SU-DHL-6 (cell line): ENCODE data around the gene ACACA.
"Not testable (repeated sequence)": the region's sequence is repeated elsewhere in the genome, so short reads cannot be mapped to it uniquely, and the experiment has no call there.

Experiments
- H2AFZ ChIP-seq: fragments of 200-600 bp; sonication (generic); 2 replicates; pipeline ENCODE4 v1.6.1; 2014; ENCODE audit warnings: low read depth, mild to moderate bottlenecking, moderate library complexity, mixed read lengths, antibody characterized with exemption, low read length; ENCODE audit not compliant: severe bottlenecking
- H3F3A ChIP-seq: fragments of 200-600 bp; shearing (Covaris generic); 2 replicates; pipeline ENCODE4 v1.6.0; 2016; ENCODE audit warnings: antibody characterized with exemption, mild to moderate bottlenecking; ENCODE audit not compliant: insufficient read depth
- H3K27ac ChIP-seq: fragments of 200-600 bp; sonication (generic); 2 replicates; pipeline ENCODE4 v1.5.1; 2016; ENCODE audit warnings: low read depth, mild to moderate bottlenecking, low read length, moderate library complexity, mixed read lengths
- H3K27me3 ChIP-seq: fragments of 200-600 bp; sonication (generic), shearing (Covaris generic); 2 replicates; pipeline ENCODE4 v1.6.0; 2014; ENCODE audit warnings: mild to moderate bottlenecking, low read length
- H3K36me3 ChIP-seq: fragments of 200-600 bp; sonication (generic); 2 replicates; pipeline ENCODE4 v1.6.1; 2014; ENCODE audit warnings: mild to moderate bottlenecking, low read length, mixed read lengths
- H3K4me2 ChIP-seq: fragments of 300-600, 200-600 bp; shearing (Covaris generic), sonication (generic); 2 replicates; pipeline ENCODE4 v1.6.0; 2014; ENCODE audit warnings: low read length, low read depth, mild to moderate bottlenecking; ENCODE audit not compliant: poor library complexity, severe bottlenecking
- H3K4me3 ChIP-seq: fragments of 200-600 bp; sonication (generic); 2 replicates; pipeline ENCODE4 v1.5.1; 2014; ENCODE audit warnings: antibody characterized with exemption, low read length, mild to moderate bottlenecking, mixed read lengths; ENCODE audit not compliant: insufficient read depth, poor library complexity, severe bottlenecking
- H3K79me2 ChIP-seq: fragments of 200-600 bp; sonication (generic); 2 replicates; pipeline ENCODE4 v1.6.1; 2014; ENCODE audit warnings: mild to moderate bottlenecking, low read length, moderate library complexity; ENCODE audit not compliant: insufficient read depth
- H3K9ac ChIP-seq: fragments of 200-600 bp; sonication (generic); 2 replicates; pipeline ENCODE4 v1.7.0; 2014; ENCODE audit warnings: mild to moderate bottlenecking, low read length
- H3K9me2 ChIP-seq: fragments of 200-600 bp; sonication (generic); replicated peaks from 2 replicates; pipeline ENCODE4 v1.6.1; 2014; ENCODE audit warnings: low read length; ENCODE audit not compliant: insufficient read depth
- H3K9me3 ChIP-seq: fragments of 200-600 bp; sonication (generic); 2 replicates; pipeline ENCODE4 v1.6.1; 2014; ENCODE audit warnings: low read length, mixed read lengths; ENCODE audit not compliant: insufficient read depth
- H4K20me1 ChIP-seq: fragments of 200-600 bp; sonication (generic); 2 replicates; pipeline ENCODE4 v1.6.1; 2014; ENCODE audit warnings: low read depth, mild to moderate bottlenecking, antibody characterized with exemption, low read length, moderate library complexity, mixed read lengths
- CTCF ChIP-seq: fragments of 200-600 bp; sonication (generic); IDR thresholded peaks from one replicate; pipeline ENCODE4 v1.5.1; 2017; ENCODE audit warnings: antibody characterized with exemption, mild to moderate bottlenecking, low read length, moderate library complexity; ENCODE audit not compliant: insufficient read depth, poor library complexity, severe bottlenecking
- EZH2phosphoT487 ChIP-seq: fragments of 200-600 bp; sonication (generic), shearing (Covaris generic); conservative IDR thresholded peaks from 2 replicates; pipeline ENCODE4 v1.6.1; 2018; ENCODE audit warnings: mild to moderate bottlenecking, antibody characterized with exemption, low read length, moderate library complexity, mixed read lengths

The ACACA gene

GRCh38 chr17:37446027-37446426, 39.4 kb upstream of the ACACA start:
- Histone ChIP-seq H3K9me2 (no peaks in the 10 kb centered on the region), H3K9me3 (no peaks in the 10 kb centered on the region), H3K79me2 (no peaks in the 10 kb centered on the region), H3F3A (no peaks in the 10 kb centered on the region), H2AFZ (no peak overlapping the region), H3K4me3 (no peak overlapping the region), H3K9ac (no peak overlapping the region), H3K4me2 (no peak overlapping the region), H3K36me3 (peaks cover 46% of the 10 kb centered on the region), H4K20me1 (no peaks in the 10 kb centered on the region), H3K27ac (no peak overlapping the region), H3K27me3 (no peaks in the 10 kb centered on the region)
- TF ChIP-seq CTCF = no peak
- no peak for TF ChIP-seq EZH2phosphoT487

GRCh38 chr17:37441369-37442014, 34.9 kb upstream of the ACACA start:
- not testable (repeated sequence) for H3K79me2 ChIP-seq, H4K20me1 ChIP-seq, H3K27ac ChIP-seq, H3F3A ChIP-seq, H3K9me3 ChIP-seq, H3K9ac ChIP-seq, H3K4me3 ChIP-seq, H3K27me3 ChIP-seq, H3K4me2 ChIP-seq, H2AFZ ChIP-seq, H3K9me2 ChIP-seq
- peaks cover 47% of the 10 kb centered on the region; the same call in 1 of the 2 replicates for H3K36me3 ChIP-seq

- Histone ChIP-seq H3K36me3 (peaks cover 43% of the 10 kb centered on the region; the same call in 1 of the 2 replicates), H3K4me3 (no peak overlapping the region), H3K9ac (no peak overlapping the region), H3K9me3 (no peaks in the 10 kb centered on the region), H3F3A (no peaks in the 10 kb centered on the region; the same call in 1 of the 2 replicates), H3K4me2 (no peak overlapping the region), H3K27me3 (no peaks in the 10 kb centered on the region), H3K27ac (no peak overlapping the region), H3K79me2 (no peaks in the 10 kb centered on the region), H3K9me2 (no peaks in the 10 kb centered on the region), H4K20me1 (no peaks in the 10 kb centered on the region), H2AFZ (no peak overlapping the region)
- TF ChIP-seq EZH2phosphoT487 (no peak), CTCF (no peak)
Observed at GRCh38 chr17:37440424-37440823, 33.8 kb upstream of the ACACA start.

GRCh38 chr17:37438141-37438540, 31.5 kb upstream of the ACACA start:
- no peak overlapping the region for H2AFZ ChIP-seq
- H3K4me2 ChIP-seq = no peak overlapping the region
- no peak overlapping the region for H3K27ac ChIP-seq
- peaks cover 33% of the 10 kb centered on the region; the same call in 1 of the 2 replicates for H3K36me3 ChIP-seq
- peaks cover 4% of the 10 kb centered on the region; the same call in 1 of the 2 replicates for H3K79me2 ChIP-seq
- H4K20me1 ChIP-seq = no peaks in the 10 kb centered on the region
- H3K27me3 ChIP-seq = no peaks in the 10 kb centered on the region
- H3K9me2 ChIP-seq = no peaks in the 10 kb centered on the region
- no peak overlapping the region for H3K9ac ChIP-seq
- TF ChIP-seq CTCF = no peak
- H3K4me3 ChIP-seq = no peak overlapping the region
- H3F3A ChIP-seq = no peaks in the 10 kb centered on the region; the same call in 1 of the 2 replicates
- no peaks in the 10 kb centered on the region for H3K9me3 ChIP-seq
